NCI-H1417 (cell line): ENCODE measurements around the gene IMMP2L.
"Not testable (repeated sequence)": the region's sequence is repeated elsewhere in the genome, so short reads cannot be mapped to it uniquely, and the experiment has no call there.

Source experiments
- DNase-seq, 3 experiments: peaks; one replicate each; lab custom pipeline; 2025; lab: John Stamatoyannopoulos, UW

Gene IMMP2L

GRCh38 chr7:111561904-111562732, at the start of gene IMMP2L:
TSS of gene IMMP2L (minus strand) at chr7:111562492.
- DNase-seq: peak; percentile 94 to 96 (median 94)

GRCh38 chr7:111609483-111610254, 47.4 kb upstream of the IMMP2L start:
- DNase-seq: not testable (repeated sequence)

- no peak for DNase-seq
Measured at GRCh38 chr7:111607621-111608020, 45.3 kb upstream of the IMMP2L start.

GRCh38 chr7:111605246-111605645, 43.0 kb upstream of the IMMP2L start:
- DNase-seq: peak in 1 of 3 experiments; percentile 51

- no peak for DNase-seq
Measured at GRCh38 chr7:111600091-111600490, 37.8 kb upstream of the IMMP2L start.

GRCh38 chr7:111595780-111596179, 33.5 kb upstream of the IMMP2L start:
- DNase-seq: no peak

GRCh38 chr7:111594602-111595001, 32.3 kb upstream of the IMMP2L start:
- DNase-seq: no peak

GRCh38 chr7:111593343-111593742, 31.1 kb upstream of the IMMP2L start:
- DNase-seq: peak in 1 of 3 experiments; percentile 33

- no peak for DNase-seq
Measured at GRCh38 chr7:111588065-111588433, 25.8 kb upstream of the IMMP2L start.

GRCh38 chr7:111587410-111588064, 25.2 kb upstream of the IMMP2L start:
- DNase-seq: no peak

GRCh38 chr7:111586711-111587409, 24.6 kb upstream of the IMMP2L start:
- no peak for DNase-seq

- not testable (repeated sequence) for DNase-seq
Measured at GRCh38 chr7:111581784-111582488, 19.6 kb upstream of the IMMP2L start.

- DNase-seq: not testable (repeated sequence)
Measured at GRCh38 chr7:111581207-111581606, 18.9 kb upstream of the IMMP2L start.

- no peak for DNase-seq
Measured at GRCh38 chr7:111578754-111579153, 16.5 kb upstream of the IMMP2L start.

GRCh38 chr7:111571720-111572119, 9.4 kb upstream of the IMMP2L start:
- no peak for DNase-seq

- no peak for DNase-seq
Measured at GRCh38 chr7:111568870-111569462, 6.7 kb upstream of the IMMP2L start.

GRCh38 chr7:111568419-111568818, 6.1 kb upstream of the IMMP2L start:
- no peak for DNase-seq

- no peak for DNase-seq
Measured at GRCh38 chr7:111564078-111564477, 1.8 kb upstream of the IMMP2L start.

GRCh38 chr7:111561654-111561903, 713 bp downstream of the IMMP2L start:
- DNase-seq: no peak

GRCh38 chr7:111560773-111561653, 1.3 kb downstream of the IMMP2L start:
- no peak for DNase-seq
